ENCODE measurements around the gene DCUN1D1.
"Not testable (repeated sequence)": the region's sequence is repeated elsewhere in the genome, so short reads cannot be mapped to it uniquely, and the experiment has no call there.

DCUN1D1 gene

GRCh38 chr3:182980204-182981037 is at the start of gene DCUN1D1:
Gene DCUN1D1 (minus strand): TSS chr3:182980538. CDS start chr3:182980489, 49 bp downstream.
- FAIRE-seq = no peak

GRCh38 chr3:183028416-183028815 is 48.1 kb upstream of the DCUN1D1 start:
- FAIRE-seq = no peak

- no peak for FAIRE-seq
Measured at GRCh38 chr3:183027276-183027675, 46.9 kb upstream of the DCUN1D1 start.

DNA sequence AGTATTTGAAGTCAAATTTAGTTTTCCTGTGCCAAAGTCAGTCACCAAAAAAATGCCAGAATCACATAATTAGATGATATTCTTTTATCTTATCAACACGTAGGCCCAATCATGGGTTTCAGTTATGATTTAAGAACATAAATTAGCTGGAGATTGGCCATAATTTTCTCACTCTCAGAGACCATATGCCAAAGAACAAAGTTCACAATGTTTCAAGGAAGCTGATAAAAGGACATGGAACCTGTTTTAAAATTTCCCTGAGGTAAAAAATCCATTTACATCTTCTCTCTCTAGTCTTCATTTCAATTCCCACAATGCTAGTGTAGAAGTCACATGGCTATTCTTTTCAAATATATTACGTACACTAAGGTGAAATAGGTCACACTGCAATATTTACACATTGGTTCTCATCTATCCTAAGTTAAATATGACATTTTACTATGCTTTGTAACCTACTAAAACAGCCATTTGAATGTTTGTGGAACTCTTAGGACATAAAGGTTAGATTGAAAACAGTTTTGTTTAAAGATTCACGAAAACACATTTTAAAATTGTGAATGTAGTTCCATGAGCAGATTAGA is 42.7 kb upstream of the DCUN1D1 start:
- FAIRE-seq = no peak

GRCh38 chr3:183018421-183019192 is 38.3 kb upstream of the DCUN1D1 start:
- no peak for FAIRE-seq

- no peak for FAIRE-seq
Measured at GRCh38 chr3:183015185-183015584, 34.8 kb upstream of the DCUN1D1 start.

DNA sequence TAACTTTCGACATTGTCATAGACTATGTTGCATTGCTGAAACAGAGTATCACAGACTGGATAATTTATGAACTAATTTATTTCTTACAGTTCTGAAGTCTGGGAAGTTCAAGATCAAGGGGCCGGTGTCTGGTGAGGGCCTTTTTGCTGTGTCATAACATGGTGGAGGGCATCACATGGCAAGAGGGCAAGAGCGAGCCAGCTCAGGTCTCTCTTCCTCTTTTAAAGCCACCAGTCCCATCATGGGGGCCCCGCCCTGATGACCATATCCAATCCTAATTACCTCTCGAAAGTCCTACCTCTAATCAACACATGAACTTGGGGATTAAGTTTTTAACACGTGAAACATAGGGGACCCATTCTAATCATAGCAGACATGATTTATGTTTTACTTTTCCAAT is 33.5 kb upstream of the DCUN1D1 start:
- FAIRE-seq = no peak

GRCh38 chr3:183013074-183013473 is 32.7 kb upstream of the DCUN1D1 start:
- no peak for FAIRE-seq

DNA sequence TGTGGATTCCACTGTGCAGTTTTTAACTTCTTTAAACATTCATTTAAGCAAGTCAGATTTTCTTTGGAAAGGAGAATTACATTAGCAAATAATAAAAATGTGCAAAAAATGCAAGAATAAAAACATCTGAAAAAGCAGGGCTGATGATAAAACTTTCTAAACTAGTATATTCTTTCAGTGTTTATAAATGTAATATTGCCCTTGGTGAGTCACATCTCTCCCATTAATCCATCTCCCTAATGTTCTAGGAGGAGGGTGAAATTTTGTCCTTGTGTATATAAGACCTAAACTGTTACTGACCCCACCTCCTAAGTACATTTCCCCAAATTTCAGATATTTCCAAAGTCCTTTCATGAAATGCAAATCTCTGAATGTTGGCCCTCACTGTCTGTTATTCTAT is 28.5 kb upstream of the DCUN1D1 start:
- no peak for FAIRE-seq

DNA sequence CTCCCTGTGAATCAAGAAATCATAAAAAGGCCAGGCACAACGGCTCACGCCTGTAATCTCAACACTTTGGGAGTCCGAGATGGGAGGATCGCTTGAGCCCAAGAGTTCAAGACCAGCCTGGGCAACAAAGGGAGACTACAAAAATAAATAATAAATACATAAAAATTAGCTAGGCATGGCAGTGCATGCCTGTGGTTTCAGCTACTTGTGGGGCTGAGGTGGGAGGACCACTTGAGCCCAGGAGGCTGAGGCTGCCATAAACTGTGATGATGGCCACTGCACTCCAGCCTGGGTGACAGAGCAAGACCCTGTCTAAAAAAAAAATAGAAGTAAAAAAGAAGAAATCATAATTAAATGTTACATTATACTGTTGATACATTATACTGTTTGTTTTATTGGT is 28.0 kb upstream of the DCUN1D1 start:
- FAIRE-seq = no peak

DNA sequence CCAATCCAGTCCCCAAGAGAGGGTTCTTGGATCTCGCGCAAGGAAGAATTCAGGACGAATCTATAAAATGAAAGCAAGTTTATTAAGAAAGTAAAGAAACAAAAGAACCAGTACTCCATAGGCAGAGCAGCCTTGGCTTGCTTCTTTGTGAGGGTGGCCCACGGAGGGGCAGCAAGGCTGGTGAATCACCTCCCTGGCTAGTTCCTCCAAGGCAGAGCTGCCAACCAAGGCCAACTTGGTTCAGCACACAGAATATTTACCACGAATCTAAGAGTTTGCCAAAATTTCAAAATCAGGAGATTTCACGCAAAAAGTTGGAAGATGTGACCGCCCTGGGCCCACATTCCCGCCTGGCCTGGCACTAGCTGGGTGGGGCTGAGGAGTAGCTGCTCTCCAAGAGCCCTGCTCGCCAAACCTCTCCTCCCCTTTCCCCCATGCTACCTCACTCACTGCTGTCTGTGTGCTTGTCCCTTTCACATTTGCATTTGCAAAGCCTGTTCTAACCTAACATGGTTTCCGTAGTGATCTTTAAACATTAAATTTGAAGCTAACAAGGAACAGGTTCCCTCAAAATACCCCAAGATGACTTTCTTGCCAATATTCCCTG is 26.2 kb upstream of the DCUN1D1 start:
- no peak for FAIRE-seq

DNA sequence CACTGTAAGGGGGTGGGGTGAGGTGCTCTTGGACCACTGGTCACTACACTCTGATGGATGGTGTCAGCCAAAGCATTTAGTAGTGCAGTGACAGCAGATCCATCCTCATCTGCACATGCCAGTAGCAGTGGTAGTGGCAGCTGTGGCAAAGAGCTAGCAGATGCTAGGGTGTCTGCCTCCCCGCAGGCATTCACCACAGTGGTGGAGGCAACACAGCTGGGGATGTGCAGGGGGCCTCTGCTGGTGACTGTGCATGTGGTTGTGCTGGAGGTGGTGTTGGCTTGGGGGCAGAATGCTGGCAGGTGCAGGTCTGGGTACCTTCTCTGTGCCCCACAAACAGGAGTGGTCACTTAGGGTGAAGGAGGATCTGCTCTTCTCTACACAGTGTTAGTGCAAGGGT is 19.4 kb upstream of the DCUN1D1 start:
- no peak for FAIRE-seq

GRCh38 chr3:182993486-182994201 is 13.3 kb upstream of the DCUN1D1 start:
- not testable (repeated sequence) for FAIRE-seq

GRCh38 chr3:182989566-182989965 is 9.2 kb upstream of the DCUN1D1 start:
- no peak for FAIRE-seq

GRCh38 chr3:182986021-182986420 is 5.7 kb upstream of the DCUN1D1 start:
- FAIRE-seq = no peak

GRCh38 chr3:182983876-182984275 is 3.5 kb upstream of the DCUN1D1 start:
- FAIRE-seq = no peak

- FAIRE-seq = no peak
Measured at GRCh38 chr3:182981038-182981380, 671 bp upstream of the DCUN1D1 start.

GRCh38 chr3:182979674-182980191 is 605 bp downstream of the DCUN1D1 start:
- FAIRE-seq = no peak

DNA sequence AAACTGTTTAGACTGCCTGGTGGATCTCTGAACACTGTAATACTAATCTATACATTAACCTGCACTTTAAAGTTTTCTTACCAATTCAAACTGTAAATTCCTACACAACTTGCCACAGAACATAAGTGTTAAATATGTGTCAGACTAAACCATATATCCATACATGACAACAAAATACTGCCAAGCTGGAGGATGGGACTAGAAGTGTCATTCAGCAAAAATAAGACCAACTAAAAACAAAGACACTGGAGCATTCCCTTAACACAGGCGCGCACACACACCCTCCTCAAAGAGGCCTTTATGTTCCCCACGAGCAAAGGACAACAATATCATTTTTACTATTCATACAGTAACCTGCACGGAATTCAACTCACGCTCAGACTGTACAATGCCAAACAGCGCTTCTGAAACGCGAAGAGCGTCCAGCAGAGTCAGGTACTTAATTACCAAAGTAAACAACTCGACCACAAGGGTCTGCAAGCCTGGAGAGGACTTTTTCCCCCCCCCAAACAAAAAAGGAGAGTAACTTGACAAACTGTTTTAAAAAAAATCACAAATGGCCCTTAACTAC is 1.1 kb downstream of the DCUN1D1 start:
- no peak for FAIRE-seq

- no peak for FAIRE-seq
Measured at GRCh38 chr3:182978387-182978786, 2.0 kb downstream of the DCUN1D1 start.

DNA sequence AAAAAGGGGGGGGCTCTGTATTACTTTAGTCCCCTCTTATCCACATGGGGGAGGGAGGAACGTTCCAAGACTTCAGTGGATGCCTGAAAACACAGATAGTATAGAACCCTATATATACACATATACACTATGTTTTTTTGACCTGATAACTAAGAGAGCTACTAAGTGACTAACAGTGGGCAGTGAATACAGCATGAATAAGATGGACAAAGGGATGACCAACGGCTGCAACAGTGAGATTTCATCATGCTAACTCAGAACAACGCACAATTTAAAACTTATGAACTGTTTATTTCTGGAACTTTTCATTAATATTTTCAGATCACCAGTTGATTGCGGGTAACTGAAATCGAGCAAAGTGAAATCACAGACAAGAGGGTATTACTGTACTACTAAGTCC is 7.3 kb downstream of the DCUN1D1 start:
- FAIRE-seq = no peak

- FAIRE-seq = no peak
Measured at GRCh38 chr3:182972387-182972786, 8.0 kb downstream of the DCUN1D1 start.
